HG02571 (cell line): Measurements from ENCODE around the gene OTUD6A.
"Not testable (repeated sequence)": the region's sequence is repeated elsewhere in the genome, so short reads cannot be mapped to it uniquely, and the experiment has no call there.

ENCODE experiments used
- ATAC-seq: cut with Tn5 transposase; IDR thresholded peaks from one replicate; pipeline ENCODE4 v1.9.1; 2021; ENCODE audit warnings: mild to moderate bottlenecking, moderate library complexity; ENCODE audit not compliant: unreplicated experiment

OTUD6A gene

DNA sequence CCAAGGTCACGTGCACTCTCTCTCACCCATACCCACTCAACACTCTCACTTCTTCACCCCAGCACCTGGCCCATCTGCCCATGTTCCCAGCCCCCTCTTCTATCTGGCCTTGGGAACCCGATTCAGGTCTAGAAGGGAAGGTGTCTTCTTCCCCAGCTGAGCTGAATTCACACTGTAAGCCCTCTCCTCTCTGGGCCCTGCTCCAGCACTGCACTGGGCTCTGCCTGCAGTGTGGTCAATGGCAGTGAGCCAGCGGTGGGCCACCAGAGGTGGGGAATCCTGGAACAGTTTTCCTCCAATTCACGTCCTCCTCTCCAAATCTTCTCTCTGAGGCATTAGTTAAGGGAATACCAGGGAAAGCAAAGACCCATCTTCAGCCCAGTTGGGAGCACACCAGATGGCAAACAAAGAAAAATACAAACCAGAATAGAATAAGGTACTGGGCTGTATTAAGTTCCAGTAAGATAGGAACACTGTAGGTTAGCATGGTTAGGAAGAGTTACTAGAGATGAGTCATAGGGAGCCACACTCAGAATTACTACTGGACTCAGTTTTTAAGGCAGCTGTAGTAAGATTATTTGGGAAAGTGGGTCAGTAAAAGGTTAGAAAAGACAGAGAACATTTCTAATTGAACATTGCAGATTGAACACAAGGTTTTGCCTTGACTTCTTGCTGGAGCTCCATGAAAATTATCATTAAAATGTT, 17.6 kb upstream of the OTUD6A start:
- ATAC-seq: no peak

DNA sequence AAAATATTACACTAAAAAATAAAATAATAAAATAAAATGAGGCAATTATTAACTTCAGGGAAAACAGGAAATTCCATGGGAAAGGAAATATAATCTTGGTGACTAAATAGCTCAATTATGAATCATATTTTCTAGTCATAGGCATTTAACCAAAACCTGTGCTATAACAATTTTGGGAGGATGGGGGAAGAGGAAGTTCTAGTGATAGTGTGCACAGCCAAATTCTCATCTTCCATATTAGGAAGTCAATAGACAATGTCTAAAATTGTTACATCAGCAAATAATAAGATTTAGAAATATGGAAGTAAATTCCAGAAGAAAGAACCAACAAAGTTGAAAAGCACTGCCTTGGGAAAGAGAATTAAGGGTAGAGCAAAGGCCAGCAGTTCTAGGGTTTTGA, 15.3 kb upstream of the OTUD6A start:
- no peak for ATAC-seq

DNA sequence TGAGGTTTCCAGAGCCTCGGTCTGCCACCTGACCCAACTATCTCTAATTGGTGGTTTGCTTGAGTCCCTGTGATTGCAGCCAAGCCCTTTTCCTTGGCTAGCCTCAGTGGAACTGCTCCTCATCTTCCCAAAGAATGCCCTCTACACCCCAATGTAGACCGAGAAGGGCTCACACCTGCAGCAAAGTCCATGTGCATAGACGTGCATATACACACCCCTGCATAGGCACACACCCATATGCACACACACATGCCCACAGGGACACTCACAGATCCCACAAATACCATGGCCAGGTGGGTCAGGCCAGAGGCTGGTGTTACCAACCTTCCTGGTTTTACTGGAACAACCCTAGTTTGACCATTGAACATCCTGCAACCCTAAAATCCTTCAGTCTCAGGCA, 12.9 kb upstream of the OTUD6A start:
- ATAC-seq: no peak

DNA sequence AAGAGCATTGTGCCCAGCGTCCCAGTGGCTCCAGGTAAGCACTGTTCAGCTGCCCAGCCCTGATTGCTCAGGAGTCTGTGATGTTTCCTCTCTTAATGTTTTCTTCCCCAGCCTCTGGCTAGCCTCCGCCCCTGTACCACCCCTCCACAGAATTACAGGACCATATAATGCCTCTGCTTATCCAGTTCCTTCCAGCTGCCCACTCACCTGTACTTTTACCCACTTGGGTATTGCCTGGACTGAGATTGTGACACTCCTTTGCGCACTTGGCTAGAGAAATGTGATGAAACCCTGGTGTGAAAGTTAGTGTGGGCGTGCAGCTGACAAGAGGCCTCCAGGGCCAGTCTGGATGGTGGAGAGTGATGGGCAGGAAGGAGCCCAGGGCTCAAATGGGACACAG, 12.3 kb upstream of the OTUD6A start, which contains the start of gene AWAT2:
TSS of gene AWAT2 (minus strand) at position 14 of the 400 bp plus-strand sequence. CDS start at position 8, 6 bp downstream.
- no peak for ATAC-seq

DNA sequence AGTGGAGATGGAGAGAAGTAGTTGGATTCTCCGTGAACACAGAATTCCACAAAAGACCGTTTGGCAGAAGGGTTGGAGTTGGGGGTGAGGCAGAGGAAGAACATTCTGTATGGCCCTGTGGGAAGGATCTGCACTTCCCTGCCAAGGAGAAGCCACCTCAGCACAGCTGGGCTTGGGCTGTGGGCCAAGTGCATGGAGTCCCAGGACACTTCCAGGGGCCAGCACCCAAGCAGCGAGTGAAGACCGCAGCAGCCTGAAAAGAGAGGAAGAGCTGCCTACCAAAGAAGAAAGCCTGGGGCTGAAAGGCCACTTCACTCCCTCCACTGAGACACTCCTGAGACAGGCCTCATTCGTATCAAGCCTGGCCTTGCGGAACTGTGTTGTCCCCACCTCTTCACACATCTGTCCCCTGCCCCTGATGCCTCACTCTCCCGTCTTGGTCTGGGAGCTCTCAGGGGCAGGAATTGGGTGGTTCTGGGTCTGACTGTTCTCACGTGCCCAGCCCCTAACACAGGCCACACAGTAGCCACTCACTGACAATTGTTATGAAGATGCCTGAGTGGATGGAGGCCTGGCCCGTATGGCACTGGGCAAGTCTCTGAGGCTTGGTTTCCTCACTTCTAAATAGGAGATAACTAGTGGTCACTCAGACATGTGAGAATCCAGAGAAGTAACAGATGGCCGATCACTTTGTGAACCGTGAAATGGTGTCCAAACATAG, 9.2 kb upstream of the OTUD6A start:
- no peak for ATAC-seq

DNA sequence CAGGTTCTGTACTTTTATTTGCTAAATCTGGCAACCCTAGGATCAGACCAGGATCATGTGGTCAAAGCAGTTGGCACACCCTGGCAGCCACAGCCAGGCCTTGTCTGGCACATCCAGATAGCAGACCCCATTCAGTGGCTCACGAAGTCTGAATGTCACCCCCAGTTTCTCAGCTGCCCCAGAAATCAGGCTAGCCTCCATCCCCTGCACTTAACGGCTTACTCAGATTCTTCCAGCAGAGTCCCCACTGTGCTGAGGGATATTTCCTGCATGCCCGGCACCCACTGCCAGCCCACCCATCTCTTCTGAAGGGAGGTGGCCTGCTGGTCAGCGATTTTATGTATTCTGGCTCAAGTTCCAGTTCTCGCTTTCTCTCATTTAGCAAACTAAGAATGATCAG, 7.9 kb upstream of the OTUD6A start:
- ATAC-seq: no peak

DNA sequence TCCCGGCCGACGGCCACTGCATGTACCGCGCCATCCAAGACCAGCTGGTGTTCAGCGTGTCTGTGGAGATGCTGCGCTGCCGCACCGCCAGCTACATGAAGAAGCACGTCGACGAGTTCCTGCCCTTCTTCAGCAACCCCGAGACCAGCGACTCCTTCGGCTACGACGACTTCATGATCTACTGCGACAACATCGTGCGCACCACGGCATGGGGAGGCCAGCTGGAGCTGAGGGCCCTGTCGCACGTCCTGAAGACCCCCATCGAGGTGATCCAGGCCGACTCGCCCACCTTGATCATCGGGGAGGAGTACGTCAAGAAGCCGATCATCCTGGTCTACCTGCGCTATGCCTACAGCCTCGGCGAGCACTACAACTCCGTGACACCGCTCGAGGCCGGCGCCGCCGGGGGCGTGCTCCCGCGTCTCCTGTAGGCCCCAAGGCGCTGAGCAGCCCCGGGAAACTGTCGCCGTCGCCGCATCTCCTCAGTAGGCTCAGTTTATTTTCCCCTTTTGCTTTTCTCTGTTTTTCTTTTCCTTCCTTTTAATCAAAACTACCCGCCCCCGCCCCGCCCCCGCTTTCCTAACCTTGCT, 799 bp downstream of the OTUD6A start:
- no peak for ATAC-seq

DNA sequence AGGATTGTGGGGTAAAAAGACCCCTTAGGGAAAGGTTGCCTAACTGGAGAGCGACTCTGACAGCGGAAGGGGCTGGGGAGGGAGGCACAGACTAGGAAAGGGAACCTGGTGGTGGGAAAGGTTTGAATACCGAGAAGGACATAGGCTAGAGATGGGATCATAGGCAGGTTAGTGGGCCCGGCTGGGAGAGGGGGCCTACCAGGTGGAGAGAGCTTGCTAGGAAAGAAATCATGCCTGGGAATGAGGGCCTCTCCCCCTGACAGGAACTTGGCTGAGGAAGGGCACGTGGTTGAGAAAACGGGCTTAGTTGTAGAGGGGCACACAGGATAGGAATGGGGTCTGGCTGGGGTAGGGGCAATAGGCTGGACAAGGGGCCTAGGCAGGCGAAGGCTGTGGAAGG, 4.4 kb downstream of the OTUD6A start:
- no peak for ATAC-seq

DNA sequence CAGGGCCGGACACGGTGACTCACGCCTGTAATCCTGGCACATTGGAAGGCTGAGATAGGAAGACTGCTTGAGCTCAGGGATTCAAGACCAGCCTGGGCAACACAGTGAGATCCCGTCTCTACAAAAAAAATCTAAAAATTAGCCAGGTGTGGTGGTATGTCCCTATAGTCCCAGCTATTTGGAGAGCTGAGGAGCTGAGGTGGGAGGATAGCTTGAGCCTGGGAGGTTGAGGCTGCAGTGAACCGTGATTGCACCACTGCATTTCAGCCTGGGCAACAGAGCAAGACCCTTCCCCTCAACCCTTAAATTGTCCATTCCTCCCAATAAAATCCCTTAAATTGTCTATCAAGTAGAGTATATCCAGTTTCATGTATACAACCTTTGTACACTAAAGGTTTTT, 17.0 kb downstream of the OTUD6A start:
- no peak for ATAC-seq

DNA sequence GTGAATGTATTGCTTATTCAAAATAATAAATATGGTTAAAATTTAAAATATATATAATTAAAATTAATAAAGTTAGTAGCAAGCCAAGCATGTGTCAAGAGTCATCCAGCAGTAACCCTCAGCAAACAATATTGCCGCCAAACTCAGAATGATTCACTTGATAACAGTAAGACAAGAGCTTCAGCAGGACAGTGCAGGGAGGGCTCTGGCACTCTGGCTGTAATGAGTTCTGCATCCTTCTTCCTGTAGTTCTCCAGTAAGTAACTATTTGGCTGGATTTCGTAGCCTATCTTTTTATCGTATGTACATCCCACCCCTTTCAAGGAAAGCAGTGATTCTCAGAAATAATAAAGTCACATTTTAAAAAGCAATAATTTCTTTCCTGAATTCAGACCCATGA, 17.6 kb downstream of the OTUD6A start:
- ATAC-seq: no peak

DNA sequence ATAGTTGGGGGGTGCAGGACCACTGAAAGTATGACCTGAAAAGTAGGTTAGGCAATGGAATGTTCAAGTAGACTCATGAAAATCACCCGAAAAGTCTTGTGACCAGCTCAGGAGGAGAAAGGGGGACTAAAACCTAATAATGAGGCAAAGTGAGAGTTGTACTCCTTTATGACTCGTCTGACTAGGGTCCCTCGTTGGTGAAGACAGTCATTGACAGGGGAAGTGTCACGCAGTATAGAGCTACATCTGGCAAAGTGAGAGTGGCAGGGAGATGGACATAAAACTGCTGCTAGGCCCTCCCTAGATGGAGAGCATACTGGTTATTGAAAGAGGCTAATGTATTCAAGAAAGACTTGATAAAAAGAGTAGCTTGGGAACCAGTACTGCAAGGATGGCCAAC, 20.5 kb downstream of the OTUD6A start:
- ATAC-seq: no peak

DNA sequence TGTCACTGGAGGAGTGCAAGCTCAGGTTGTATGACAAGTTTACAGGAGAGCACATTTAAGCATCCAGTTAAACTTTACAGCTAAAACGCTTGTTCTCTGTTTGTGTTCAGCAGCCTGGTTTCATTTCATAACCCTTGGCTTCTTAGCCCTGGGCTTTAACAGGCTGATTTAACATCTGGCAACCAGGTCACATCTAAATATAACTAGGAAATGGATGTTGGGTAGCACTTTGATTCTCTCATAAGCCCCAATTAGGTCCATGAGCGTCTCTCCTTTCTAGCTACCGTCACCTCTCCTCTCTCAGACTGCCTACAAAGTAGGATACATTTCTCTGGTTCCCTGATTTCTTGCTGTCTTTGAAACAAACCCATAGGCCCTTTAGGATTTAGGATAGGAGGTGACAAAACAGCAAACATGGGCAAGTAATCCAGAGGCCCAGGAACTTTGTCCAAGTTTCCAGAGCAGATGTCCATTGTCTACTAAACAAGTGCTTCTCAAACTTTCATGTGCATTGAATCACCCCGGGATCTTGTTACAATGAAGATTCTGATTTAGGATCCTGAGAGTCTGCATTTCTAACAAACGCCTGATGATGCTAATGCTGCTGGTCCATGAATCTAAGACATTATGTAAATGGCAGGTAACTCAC, 22.5 kb downstream of the OTUD6A start:
- no peak for ATAC-seq

DNA sequence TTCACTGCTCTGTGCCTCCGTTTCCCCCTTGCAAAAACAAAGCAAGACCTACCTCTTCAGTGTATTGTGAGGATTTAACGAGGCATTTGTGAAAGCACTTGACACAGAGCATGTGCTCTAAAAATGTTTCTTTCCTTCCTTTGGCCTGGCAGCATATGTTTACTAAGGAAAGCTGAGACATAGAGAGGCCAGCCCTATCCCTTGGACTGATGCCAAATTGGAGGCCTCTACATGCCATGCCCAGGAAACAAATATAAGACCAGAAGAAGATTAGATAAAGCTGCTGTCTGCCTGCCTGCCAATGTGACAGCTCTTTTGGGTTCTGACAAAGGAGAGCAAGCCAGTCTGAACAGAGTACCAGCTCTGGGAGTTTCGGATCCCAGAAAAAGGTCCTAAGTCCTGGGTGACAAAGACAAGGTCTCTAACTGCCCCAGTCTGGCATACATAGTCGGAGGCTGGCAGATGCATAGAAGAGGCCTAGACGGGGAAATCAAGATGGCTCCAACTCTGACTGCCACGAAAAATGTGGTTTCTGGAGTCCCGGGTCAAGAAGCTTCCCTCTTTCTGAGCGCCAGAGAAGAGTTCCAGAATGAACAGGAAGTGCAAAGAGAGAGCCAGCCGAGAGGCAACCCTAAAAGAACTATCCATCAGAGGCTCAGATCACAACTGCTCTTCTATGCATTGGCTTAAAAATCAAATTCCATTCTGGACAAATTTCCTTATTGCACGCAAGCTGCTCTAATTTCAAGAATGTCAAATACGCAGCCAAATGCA, 25.8 kb downstream of the OTUD6A start:
- ATAC-seq: no peak

DNA sequence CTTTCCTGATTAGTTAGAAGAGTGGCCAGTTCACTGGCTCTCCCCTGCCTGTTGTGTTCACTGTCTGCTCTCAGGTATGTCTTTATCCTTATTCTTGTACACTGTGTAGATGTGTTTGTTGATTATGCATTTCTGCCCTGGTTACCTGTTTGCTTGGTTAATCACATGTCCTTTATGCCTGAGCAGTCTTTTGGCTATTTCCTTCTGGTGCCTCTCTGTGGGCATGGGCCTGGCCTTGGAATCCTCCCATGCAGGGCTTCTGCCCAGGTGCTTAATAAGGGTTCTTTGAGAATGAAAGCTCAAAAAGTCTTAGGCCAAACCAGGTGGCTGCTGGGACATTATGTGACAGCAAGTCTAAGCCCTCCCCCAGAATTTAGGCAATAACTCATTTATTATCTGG, 26.5 kb downstream of the OTUD6A start:
- no peak for ATAC-seq

DNA sequence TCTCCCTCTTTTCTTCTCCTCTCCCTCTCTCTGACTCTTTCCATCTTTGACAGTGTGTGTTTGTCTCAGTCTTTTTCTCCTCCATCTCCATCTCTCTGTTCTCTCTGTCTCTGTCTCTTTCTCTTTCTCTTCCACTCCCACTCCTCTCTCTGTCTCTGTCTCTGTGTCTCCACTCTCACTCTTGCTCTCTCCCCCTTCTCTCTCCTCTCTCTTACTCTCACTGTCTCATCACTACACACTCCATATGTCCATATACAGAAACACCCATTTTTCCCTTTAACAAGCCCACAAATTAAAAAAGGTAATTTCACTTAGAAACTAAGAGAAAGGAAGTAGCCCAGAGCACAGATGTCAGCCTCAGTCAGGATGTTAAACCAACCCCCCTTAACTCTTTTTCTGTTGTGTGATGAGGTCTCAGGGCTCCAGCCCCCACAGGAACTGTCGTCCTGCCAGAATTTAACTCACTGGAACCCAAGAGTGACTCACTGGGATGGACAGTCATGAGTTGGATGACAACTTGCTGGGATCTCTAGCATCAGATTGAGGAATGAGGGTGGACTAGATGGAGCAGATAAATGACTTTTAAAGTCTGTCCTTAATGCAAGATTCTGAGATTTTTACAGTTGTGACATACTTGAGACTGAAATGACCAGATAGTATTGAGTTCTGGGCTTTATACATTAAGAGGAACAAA, 27.5 kb downstream of the OTUD6A start:
- ATAC-seq: no peak

DNA sequence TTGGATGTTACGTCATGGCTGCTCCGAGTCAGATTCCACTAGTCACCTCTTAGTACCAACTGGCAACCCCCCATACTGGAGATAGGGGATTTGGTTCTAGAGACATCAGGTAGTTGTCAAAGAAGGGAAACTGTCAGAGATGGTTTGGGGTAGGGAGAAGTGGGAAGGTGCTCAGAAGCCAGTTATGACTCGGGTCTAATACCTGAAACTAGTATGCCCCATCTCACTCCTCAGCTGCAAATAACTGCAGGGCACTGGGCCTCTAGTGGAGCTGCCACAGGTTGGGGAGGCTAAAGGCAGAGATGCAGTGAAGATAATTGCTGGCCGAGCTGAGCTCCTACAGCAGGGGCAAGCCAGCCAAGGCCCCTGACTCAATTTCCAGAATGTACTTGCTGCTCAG, 30.0 kb downstream of the OTUD6A start:
- ATAC-seq: no peak

DNA sequence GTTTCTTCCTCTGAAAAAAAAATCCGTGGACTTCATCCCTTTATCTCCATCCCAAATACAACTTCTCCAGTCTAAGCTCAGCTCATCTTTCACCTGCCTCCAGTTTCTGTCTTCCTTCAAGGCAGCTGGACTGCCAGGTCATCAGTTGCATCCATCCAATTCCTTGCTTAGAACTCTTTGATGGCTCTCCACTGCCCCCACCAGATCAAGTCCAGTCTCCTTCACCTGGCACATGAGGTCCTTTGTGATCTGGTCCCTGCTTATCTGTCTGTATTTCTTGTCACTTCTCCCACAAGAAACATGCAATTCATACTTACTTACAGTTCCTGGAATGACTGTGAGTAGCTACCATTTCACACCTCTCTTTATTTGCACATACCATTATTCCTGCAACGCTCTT, 33.8 kb downstream of the OTUD6A start:
- ATAC-seq: no peak

DNA sequence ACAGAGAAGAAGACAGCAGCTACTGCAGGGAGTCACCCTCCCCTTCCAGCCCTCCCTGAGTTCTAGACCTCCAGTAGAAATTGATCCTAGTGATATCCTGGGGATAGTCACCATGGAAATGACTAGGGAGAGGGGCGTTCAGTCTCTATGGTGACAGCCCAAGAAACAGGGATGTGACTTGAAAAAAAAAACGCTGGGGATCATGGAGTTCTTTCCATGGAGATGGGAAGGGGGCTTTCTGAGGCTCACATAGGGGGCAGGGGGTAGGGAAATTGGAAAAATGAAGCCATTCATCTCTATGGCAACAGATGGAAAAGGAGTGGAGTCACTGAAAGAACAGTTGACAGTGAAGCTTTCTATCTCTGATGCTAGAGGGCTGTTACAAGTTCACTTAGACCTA, 43.0 kb downstream of the OTUD6A start:
- ATAC-seq: no peak

DNA sequence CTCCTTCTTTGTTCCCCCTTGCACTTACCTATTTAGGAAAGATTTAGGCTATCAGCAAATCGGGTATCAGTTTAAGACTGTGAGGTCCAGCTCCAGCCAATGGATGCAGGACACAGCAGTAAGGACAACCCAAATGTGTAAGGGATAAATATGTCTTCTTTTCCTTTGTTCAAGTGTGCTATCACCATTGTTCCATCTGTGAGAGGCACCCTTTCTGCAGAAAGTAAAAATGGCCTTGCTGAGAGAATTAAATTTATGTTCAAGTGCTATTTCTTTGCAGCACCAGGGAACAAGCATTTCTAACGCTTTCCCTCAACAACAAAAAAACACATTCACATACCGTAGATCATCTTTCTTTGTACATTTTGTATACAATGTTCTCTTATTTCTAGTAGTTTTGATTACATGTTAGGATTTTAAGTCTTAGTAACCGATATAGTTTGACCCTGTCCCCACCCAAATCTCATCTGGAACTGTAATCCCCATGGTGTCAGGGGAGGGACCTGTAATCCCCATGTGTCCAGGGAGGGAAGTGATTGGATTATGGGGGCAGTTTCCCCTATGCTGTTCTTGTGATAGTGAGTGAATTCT, 49.3 kb downstream of the OTUD6A start:
- ATAC-seq: not testable (repeated sequence)
